Ishikawa (cell line): ENCODE results near the gene NEK9.

ENCODE experiments used
- EGR1 ChIP-seq: IDR thresholded peaks from 2 replicates; pipeline ENCODE4 v1.6.1; 2012
- TAF1 ChIP-seq: IDR thresholded peaks from 2 replicates; pipeline ENCODE4 v1.6.1; 2012; ENCODE audit warnings: low read depth, mild to moderate bottlenecking
- TCF12 ChIP-seq: IDR thresholded peaks from 2 replicates; pipeline ENCODE4 v1.6.1; 2012; ENCODE audit warnings: low read depth

DNA sequence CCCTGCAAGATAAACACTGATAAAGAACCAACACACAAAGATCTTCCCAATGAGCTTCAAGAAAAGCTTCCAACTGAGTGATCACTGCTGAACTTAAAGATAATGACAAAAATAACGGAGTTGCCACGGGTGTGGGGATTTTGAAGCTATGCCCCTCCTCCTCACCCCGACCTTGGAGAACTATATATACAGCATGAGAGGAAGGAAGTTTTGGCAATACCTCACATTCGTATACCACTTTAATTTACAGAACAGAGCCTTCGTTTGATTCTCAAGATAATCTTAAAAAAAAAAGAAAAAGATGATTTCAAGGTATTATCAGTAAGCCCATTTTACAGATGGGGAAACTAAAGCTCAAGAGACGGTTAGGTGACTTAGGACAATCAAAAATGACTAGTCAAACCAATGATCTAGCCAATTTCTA is 715 bp downstream of the NEK9 start:
- TF ChIP-seq TAF1 (no peak), TCF12 (no peak), EGR1 (no peak)
